ENCODE results near the gene CMKLR1.

The CMKLR1 gene

DNA sequence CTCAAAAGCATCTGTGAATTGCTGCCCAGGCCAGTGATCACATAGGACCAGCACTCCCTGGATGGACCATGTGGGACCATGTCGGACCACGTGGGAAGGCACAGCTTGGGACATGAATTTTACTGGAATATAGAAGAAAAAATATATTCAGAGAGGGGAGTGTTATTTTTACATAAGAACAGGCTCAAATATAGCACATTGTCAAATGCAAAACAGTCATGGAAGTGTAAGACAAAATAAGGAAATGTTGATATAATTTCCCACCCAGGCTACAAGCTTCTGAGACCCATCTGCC, 68.3 kb downstream of the CMKLR1 start:
- DNase-seq (ENCODE audit: extremely low read depth, low read depth) = no peak
- TF ChIP-seq CTCF (IDR thresholded peaks at IDR 0.05; ENCODE audit: low read depth, low read length, missing control alignments) = no peak

GRCh38 chr12:108270035-108270848, 68.9 kb downstream of the CMKLR1 start:
- DNase-seq (ENCODE audit: extremely low read depth, low read depth) = no peak
- no peak overlapping the region for H3K4me3 ChIP-seq (replicated peaks; ENCODE audit: low read depth, low read length)
- no peak for TF ChIP-seq CTCF (IDR thresholded peaks at IDR 0.05; ENCODE audit: low read depth, low read length, missing control alignments)

More for the DNA sequence above, 68.3 kb downstream of the CMKLR1 start:
- no peak overlapping the region for H3K4me3 ChIP-seq (replicated peaks; ENCODE audit: low read depth, low read length)

- no peak for TF ChIP-seq CTCF (IDR thresholded peaks at IDR 0.05; ENCODE audit: low read depth, low read length, missing control alignments)
These were observed 69.9 kb downstream of the CMKLR1 start for GRCh38 chr12:108269224-108269623.

GRCh38 chr12:108268397-108268796, 70.7 kb downstream of the CMKLR1 start:
- no peak for DNase-seq (ENCODE audit: extremely low read depth, low read depth)
- no peak overlapping the region for H3K4me3 ChIP-seq (replicated peaks; ENCODE audit: low read depth, low read length)
- TF ChIP-seq CTCF (IDR thresholded peaks at IDR 0.05; ENCODE audit: low read depth, low read length, missing control alignments) = no peak

More at GRCh38 chr12:108269224-108269623, 69.9 kb downstream of the CMKLR1 start:
- no peak overlapping the region for H3K4me3 ChIP-seq (replicated peaks; ENCODE audit: low read depth, low read length)
- no peak for DNase-seq (ENCODE audit: extremely low read depth, low read depth)

DNA sequence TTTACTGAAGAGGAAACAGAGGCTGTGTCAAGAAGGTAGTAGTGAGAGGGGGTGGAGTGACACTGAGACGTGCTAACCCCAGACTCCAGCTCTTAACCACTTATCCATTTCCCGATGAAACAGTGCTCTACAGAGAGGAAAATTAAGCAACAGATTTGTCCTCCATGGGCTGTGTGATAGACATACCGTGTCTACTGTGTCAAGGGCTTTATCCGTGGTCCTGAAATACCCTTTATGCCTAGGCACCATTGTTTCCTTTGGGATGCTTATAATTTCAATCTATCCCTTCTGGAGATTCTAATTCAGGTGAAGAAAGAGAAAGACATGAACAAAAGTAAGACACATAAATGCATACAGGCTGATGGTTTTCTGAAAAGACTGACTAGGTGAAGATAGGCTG, 71.7 kb downstream of the CMKLR1 start:
- no peak for TF ChIP-seq CTCF (IDR thresholded peaks at IDR 0.05; ENCODE audit: low read depth, low read length, missing control alignments)
- no peak overlapping the region for H3K4me3 ChIP-seq (replicated peaks; ENCODE audit: low read depth, low read length)
- no peak for DNase-seq (ENCODE audit: extremely low read depth, low read depth)

DNA sequence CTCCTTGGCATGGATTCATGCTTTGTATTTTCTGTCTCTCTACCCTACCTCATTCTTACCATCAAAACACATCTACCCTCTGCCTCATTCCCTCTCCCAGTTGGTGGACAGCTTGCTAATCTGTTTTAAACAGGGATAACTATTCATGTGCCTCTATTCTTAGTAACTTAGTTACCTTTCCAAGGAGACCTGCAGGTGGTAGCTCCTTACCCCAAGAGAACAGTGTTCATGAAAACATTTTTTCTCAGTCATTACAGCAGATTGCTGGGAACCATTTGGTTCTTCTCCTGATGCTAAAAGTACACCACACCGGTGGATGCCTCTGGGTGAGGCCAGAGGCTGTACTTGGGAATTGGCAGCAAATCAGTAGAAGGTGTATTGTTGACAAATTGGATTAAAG, 73.0 kb downstream of the CMKLR1 start:
- no peak for TF ChIP-seq CTCF (IDR thresholded peaks at IDR 0.05; ENCODE audit: low read depth, low read length, missing control alignments)
- no peak for DNase-seq (ENCODE audit: extremely low read depth, low read depth)
- H3K4me3 ChIP-seq (replicated peaks; ENCODE audit: low read depth, low read length) = no peak overlapping the region

GRCh38 chr12:108265505-108265904, 73.6 kb downstream of the CMKLR1 start:
- no peak for DNase-seq (ENCODE audit: extremely low read depth, low read depth)
- no peak overlapping the region for H3K4me3 ChIP-seq (replicated peaks; ENCODE audit: low read depth, low read length)
- TF ChIP-seq CTCF (IDR thresholded peaks at IDR 0.05; ENCODE audit: low read depth, low read length, missing control alignments) = no peak
